Vagina (tissue), 2 donors: ENCODE measurements around the gene GGCT. TPM values are rescaled to one million over a fixed set of nuclear protein-coding genes. Genes with fewer than 3 reads are reported as not detected.

Experiments used
- DNase-seq, 2 donors: peaks; one replicate each; pipeline ENCODE4 v3.0.0-alpha.2; 2017; ENCODE audit errors: extremely low spot score in 2 of 2
- H3K27ac ChIP-seq: fragments of 200-600 bp; sonication (generic); one replicate; pipeline ENCODE4 v1.5.1; 2019
- H3K27me3 ChIP-seq: fragments of 200-600 bp; sonication (generic); one replicate; pipeline ENCODE4 v1.5.1; 2019
- H3K36me3 ChIP-seq, 2 donors: fragments of 200-600 bp; sonication (generic); one replicate each; pipeline ENCODE4 v1.5.1; 2017 to 2019
- H3K4me1 ChIP-seq: fragments of 200-600 bp; sonication (generic); one replicate; pipeline ENCODE4 v1.5.1; 2019
- H3K4me3 ChIP-seq, 2 donors: fragments of 200-600 bp; sonication (generic); 1 replicate in 1 of 2; 2 replicates in 1 of 2; pipeline ENCODE4 v1.5.1; 2016 to 2019
- H3K9me3 ChIP-seq: fragments of 200-600 bp; sonication (generic); one replicate; pipeline ENCODE4 v1.5.1; 2019
- POLR2A ChIP-seq, 2 donors: fragments of 450-650 bp; IDR thresholded peaks; one replicate each; pipeline ENCODE4 v1.6.1; 2017; ENCODE audit warnings: antibody characterized with exemption in 2 of 2, mild to moderate bottlenecking in 2 of 2, moderate library complexity in 2 of 2
- POLR2AphosphoS5 ChIP-seq, 2 donors: sonication (generic); formaldehyde crosslinking; IDR thresholded peaks; one replicate each; pipeline ENCODE4 v1.9.0; 2017; ENCODE audit warnings: antibody characterized with exemption in 2 of 2, mild to moderate bottlenecking in 2 of 2, low read depth in 1 of 2; ENCODE audit not compliant: insufficient read depth in 1 of 2
- intact Hi-C: fragments of 100-400 bp; cut with DNase I; formaldehyde crosslinking; loops from one replicate; pipeline ENCODE4 v1.15.1; 2023
- total RNA-seq: library from RNA; depleted of rRNA; stranded (reverse); fragments of >200 nt; gene quantifications from one replicate; pipeline ENCODE4 v1.2.3, GENCODE V29; 2016
- TF ChIP-seq, protein P1 (sequence below), 3 experiments: fragments of 450-650 bp in 2 of 3; fragments of 200-600 bp in 1 of 3; sonication (generic) in 1 of 3; IDR thresholded peaks; one replicate each; pipeline ENCODE4 v1.5.1; 2017 to 2019; ENCODE audit warnings: antibody characterized with exemption in 3 of 3, mild to moderate bottlenecking in 2 of 3, moderate library complexity in 2 of 3

GGCT gene
- total RNA-seq, 1 donor from 2014 or later: 21.6 TPM

DNA sequence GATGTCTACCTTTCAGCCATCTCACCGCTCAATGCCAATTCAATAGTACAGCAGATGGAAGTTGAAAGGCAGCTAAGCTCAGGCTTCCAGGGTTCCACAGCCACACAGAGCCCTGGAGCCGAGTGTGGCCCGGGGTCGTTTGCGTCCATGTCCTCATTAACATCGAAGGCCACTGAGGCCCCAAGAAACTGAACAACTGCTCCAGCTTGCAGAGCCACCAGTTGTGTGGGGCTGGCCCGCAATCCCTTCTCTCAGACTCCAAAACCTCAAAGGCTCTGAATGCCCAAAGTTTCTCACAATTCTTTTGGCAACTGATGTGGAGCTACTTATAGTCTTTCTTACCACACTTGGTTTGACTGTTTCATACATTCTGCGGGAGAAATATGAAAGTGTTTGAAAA is 57.2 kb downstream of the GGCT start:
- H3K36me3 ChIP-seq: peaks cover 0 to 48% of the 10 kb centered on the region in 2 donors
- no peaks in the 10 kb centered on the region for H3K4me1 ChIP-seq
- no peak for DNase-seq
- TF ChIP-seq, protein P1, sequence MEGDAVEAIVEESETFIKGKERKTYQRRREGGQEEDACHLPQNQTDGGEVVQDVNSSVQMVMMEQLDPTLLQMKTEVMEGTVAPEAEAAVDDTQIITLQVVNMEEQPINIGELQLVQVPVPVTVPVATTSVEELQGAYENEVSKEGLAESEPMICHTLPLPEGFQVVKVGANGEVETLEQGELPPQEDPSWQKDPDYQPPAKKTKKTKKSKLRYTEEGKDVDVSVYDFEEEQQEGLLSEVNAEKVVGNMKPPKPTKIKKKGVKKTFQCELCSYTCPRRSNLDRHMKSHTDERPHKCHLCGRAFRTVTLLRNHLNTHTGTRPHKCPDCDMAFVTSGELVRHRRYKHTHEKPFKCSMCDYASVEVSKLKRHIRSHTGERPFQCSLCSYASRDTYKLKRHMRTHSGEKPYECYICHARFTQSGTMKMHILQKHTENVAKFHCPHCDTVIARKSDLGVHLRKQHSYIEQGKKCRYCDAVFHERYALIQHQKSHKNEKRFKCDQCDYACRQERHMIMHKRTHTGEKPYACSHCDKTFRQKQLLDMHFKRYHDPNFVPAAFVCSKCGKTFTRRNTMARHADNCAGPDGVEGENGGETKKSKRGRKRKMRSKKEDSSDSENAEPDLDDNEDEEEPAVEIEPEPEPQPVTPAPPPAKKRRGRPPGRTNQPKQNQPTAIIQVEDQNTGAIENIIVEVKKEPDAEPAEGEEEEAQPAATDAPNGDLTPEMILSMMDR (IDR thresholded peaks at IDR 0.05): no peak
- no peak for TF ChIP-seq POLR2A (IDR thresholded peaks at IDR 0.05)
- TF ChIP-seq POLR2AphosphoS5 (IDR thresholded peaks at IDR 0.05; ENCODE audit: insufficient read depth in 1 of 2, low read depth in 1 of 2): no peak
- no peak overlapping the region for H3K27ac ChIP-seq
- no peaks in the 10 kb centered on the region for H3K9me3 ChIP-seq
- H3K27me3 ChIP-seq: no peaks in the 10 kb centered on the region
- H3K4me3 ChIP-seq: no peak overlapping the region
- intact Hi-C loops: no loop called here

Other genes with a start within 250 kb of the GGCT start
- 21.9 TPM for gene ZNRF2, start 220.2 kb downstream of the GGCT start, total RNA-seq
- gene NOD1, start 26.0 kb downstream of the GGCT start, total RNA-seq: 14.5 TPM
- 83.7 TPM for gene GARS1, start 90.0 kb upstream of the GGCT start, total RNA-seq
- not detected for gene CRHR2, start 177.6 kb upstream of the GGCT start, total RNA-seq
- gene INMT, start 247.3 kb upstream of the GGCT start, total RNA-seq: 5.6 TPM